GM19193 (cell line): Measurements from ENCODE around the gene PHF11.

Experiments
- POLR2A ChIP-seq: IDR thresholded peaks from 4 replicates; pipeline ENCODE4 v1.6.1; 2011; ENCODE audit not compliant: insufficient read depth, insufficient read length; ENCODE audit errors: extremely low read depth

The PHF11 gene

GRCh38 chr13:49495783-49496762 lies at the start of gene PHF11:
TSS of gene PHF11 (plus strand) at chr13:49495953. CDS start at chr13:49496002, 49 bp downstream.
- TF ChIP-seq POLR2A, result peak; percentile 78

GRCh38 chr13:49446473-49446872 lies 49.3 kb upstream of the PHF11 start:
- TF ChIP-seq POLR2A, result no peak

GRCh38 chr13:49448753-49449152 lies 47.0 kb upstream of the PHF11 start:
- no peak for TF ChIP-seq POLR2A

- TF ChIP-seq POLR2A, result no peak
Measured at GRCh38 chr13:49450105-49450819, 45.5 kb upstream of the PHF11 start.

- TF ChIP-seq POLR2A, result no peak
Measured at GRCh38 chr13:49452725-49453457, 42.9 kb upstream of the PHF11 start.

GRCh38 chr13:49453465-49453864 lies 42.3 kb upstream of the PHF11 start:
- TF ChIP-seq POLR2A, result no peak

GRCh38 chr13:49454388-49455006 lies 41.3 kb upstream of the PHF11 start:
- TF ChIP-seq POLR2A, result no peak

- no peak for TF ChIP-seq POLR2A
Measured at GRCh38 chr13:49455007-49455398, 40.8 kb upstream of the PHF11 start.

GRCh38 chr13:49456156-49456555 lies 39.6 kb upstream of the PHF11 start:
- TF ChIP-seq POLR2A, result no peak

GRCh38 chr13:49457221-49457620 lies 38.5 kb upstream of the PHF11 start:
- no peak for TF ChIP-seq POLR2A

GRCh38 chr13:49459580-49459979 lies 36.2 kb upstream of the PHF11 start:
- no peak for TF ChIP-seq POLR2A

GRCh38 chr13:49464085-49464484 lies 31.7 kb upstream of the PHF11 start:
- TF ChIP-seq POLR2A, result no peak

- no peak for TF ChIP-seq POLR2A
Measured at GRCh38 chr13:49464621-49465325, 31.0 kb upstream of the PHF11 start.

GRCh38 chr13:49466292-49466838 lies 29.4 kb upstream of the PHF11 start:
- no peak for TF ChIP-seq POLR2A
